T-helper 2 cell treated with Interferon-gamma antibody and Interleukin-4, amounts not matched to agents 100 ng/mL and 5 ng/mL, for 36 hours (primary cell): ENCODE results near the gene PKNOX1. TPM values are rescaled to one million over a fixed set of nuclear protein-coding genes. Genes with fewer than 3 reads are reported as not detected.
"Not testable (repeated sequence)": the region's sequence is repeated elsewhere in the genome, so short reads cannot be mapped to it uniquely, and the experiment has no call there.

Source experiments
- intact Hi-C: fragments of 100-400 bp; cut with micrococcal nuclease; formaldehyde crosslinking; loops from one replicate; pipeline ENCODE4 v1.15.1; 2023
- total RNA-seq: library from RNA; stranded (reverse); gene quantifications from 2 replicates; pipeline ENCODE4 v1.2.3, GENCODE V29; 2022

PKNOX1 gene
- total RNA-seq: 31.3 and 32.2 TPM in 2 replicates

- intact Hi-C loops: loop anchor here (1.0 to 10.0 kb wide), 4 partner anchors 50 to 811 kb away; partner anchors contain the start of genes NDUFV3, RRP1 and WDR4
Measured at GRCh38 chr21:42973991-42974831, at the start of gene PKNOX1. TSS of gene PKNOX1 (plus strand) at chr21:42974562. CDS start at chr21:43004382, 29,820 bp downstream.

- intact Hi-C loops: loop anchor here (2.0 kb wide), 1 partner anchor 721 kb away; no protein-coding TSS in a partner anchor
Measured at GRCh38 chr21:42925114-42925926, 49.0 kb upstream of the PKNOX1 start, which contains the start of gene ERVH48-1. TSS of gene ERVH48-1 (minus strand) at chr21:42925630. CDS start at chr21:42919006, 6,624 bp downstream.

- intact Hi-C loops: not testable (repeated sequence)
Measured at GRCh38 chr21:42927474-42928200, 46.7 kb upstream of the PKNOX1 start.

GRCh38 chr21:42929969-42930368 lies 44.4 kb upstream of the PKNOX1 start:
- intact Hi-C loops: no loop called here

- intact Hi-C loops: no loop called here
Measured at GRCh38 chr21:42931560-42932235, 42.7 kb upstream of the PKNOX1 start.

GRCh38 chr21:42932378-42933136 lies 41.8 kb upstream of the PKNOX1 start:
- intact Hi-C loops: not testable (repeated sequence)

GRCh38 chr21:42933137-42933970 lies 41.0 kb upstream of the PKNOX1 start:
- intact Hi-C loops: not testable (repeated sequence)

- intact Hi-C loops: not testable (repeated sequence)
Measured at GRCh38 chr21:42933973-42934372, 40.4 kb upstream of the PKNOX1 start.

GRCh38 chr21:42936360-42936759 lies 38.0 kb upstream of the PKNOX1 start:
- intact Hi-C loops: not testable (repeated sequence)

GRCh38 chr21:42937034-42937940 lies 37.1 kb upstream of the PKNOX1 start:
- intact Hi-C loops: not testable (repeated sequence)

GRCh38 chr21:42937960-42938605 lies 36.3 kb upstream of the PKNOX1 start:
- intact Hi-C loops: no loop called here

GRCh38 chr21:42938606-42938995 lies 35.8 kb upstream of the PKNOX1 start:
- intact Hi-C loops: not testable (repeated sequence)

GRCh38 chr21:42939582-42940413 lies 34.6 kb upstream of the PKNOX1 start:
- intact Hi-C loops: no loop called here

- intact Hi-C loops: no loop called here
Measured at GRCh38 chr21:42941696-42942085, 32.7 kb upstream of the PKNOX1 start.

- intact Hi-C loops: no loop called here
Measured at GRCh38 chr21:42942244-42942643, 32.1 kb upstream of the PKNOX1 start.

GRCh38 chr21:42949094-42949755 lies 25.1 kb upstream of the PKNOX1 start:
- intact Hi-C loops: not testable (repeated sequence)
